ENCODE data around the gene DBNDD1.

DNA sequence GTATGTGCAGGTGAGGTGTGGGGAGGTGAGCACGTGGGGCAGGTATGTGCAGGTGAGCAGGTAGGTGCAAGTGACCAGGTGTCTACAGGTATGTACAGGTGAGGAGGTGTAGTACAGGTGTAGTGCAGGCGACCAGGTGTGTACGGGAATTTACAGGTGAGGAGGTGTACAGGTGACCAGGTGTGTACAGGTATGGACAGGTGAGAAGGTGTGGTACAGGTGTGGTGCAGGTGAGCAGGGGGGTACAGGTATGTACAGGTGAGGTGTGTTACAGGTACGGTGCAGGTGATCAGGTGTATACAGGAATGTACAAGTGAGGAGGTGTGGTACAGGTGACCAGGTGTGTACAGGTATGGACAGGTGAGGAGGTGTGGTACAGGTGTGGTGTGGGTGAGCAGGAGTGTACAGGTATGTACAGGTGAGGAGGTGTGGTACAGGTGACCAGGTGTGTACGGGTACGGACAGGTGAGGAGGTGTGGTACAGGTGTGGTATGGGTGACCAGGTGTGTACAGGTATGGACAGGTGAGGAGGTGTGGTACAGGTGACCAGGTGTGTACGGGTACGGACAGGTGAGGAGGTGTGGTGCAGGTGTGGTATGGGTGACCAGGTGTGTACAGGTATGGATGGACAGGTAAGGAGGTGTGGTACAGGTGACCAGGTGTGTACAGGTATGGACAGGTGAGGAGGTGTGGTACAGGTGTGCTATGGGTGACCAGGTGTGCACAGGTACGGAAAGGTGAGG lies 12.8 kb upstream of the DBNDD1 start:
- TF ChIP-seq GATA3 (IDR thresholded peaks at IDR 0.05; ENCODE audit: low read depth, low read length) (no peak), GATA2 (IDR thresholded peaks at IDR 0.05; ENCODE audit: low read depth, low read length) (no peak)

Measured in SH-SY5Y (cell line).